Smooth muscle cell (in vitro differentiated cells): ENCODE data around the gene PTPN2. TPM values are rescaled to one million over a fixed set of nuclear protein-coding genes. Genes with fewer than 3 reads are reported as not detected.

ENCODE experiments used
- DNase-seq: peaks from one replicate; lab custom pipeline; 2025; ENCODE audit not compliant: unreplicated experiment; lab: John Stamatoyannopoulos, UW
- H2AFZ ChIP-seq: fragments of 200-600 bp; sonication (generic); 2 replicates; pipeline ENCODE4 v1.6.0; 2016; ENCODE audit warnings: antibody characterized with exemption, low read depth, mild to moderate bottlenecking
- H3F3A ChIP-seq: fragments of 200-600 bp; sonication (generic); 2 replicates; pipeline ENCODE4 v1.6.0; 2017; ENCODE audit warnings: antibody characterized with exemption, low read depth
- H3K27ac ChIP-seq: fragments of 200-600 bp; sonication (generic); 2 replicates; pipeline ENCODE4 v1.5.1; 2016; ENCODE audit warnings: low read depth, mild to moderate bottlenecking
- H3K27me3 ChIP-seq: fragments of 200-600 bp; sonication (generic); 2 replicates; pipeline ENCODE4 v1.6.1; 2016; ENCODE audit warnings: low read depth, mild to moderate bottlenecking
- H3K36me3 ChIP-seq: fragments of 200-600 bp; sonication (generic); 2 replicates; pipeline ENCODE4 v1.5.1; 2016; ENCODE audit warnings: low read depth
- H3K4me1 ChIP-seq: fragments of 200-600 bp; sonication (generic); 2 replicates; pipeline ENCODE4 v1.5.1; 2016; ENCODE audit warnings: low read depth
- H3K4me2 ChIP-seq: fragments of 200-600 bp; sonication (generic); 2 replicates; pipeline ENCODE4 v1.6.0; 2016; ENCODE audit warnings: mild to moderate bottlenecking
- H3K4me3 ChIP-seq: fragments of 200-600 bp; sonication (generic); 2 replicates; pipeline ENCODE4 v1.5.1; 2016; ENCODE audit warnings: mild to moderate bottlenecking
- H3K79me2 ChIP-seq: fragments of 200-600 bp; sonication (generic); 2 replicates; pipeline ENCODE4 v1.6.0; 2016; ENCODE audit warnings: low read depth, mild to moderate bottlenecking
- H3K9ac ChIP-seq: fragments of 200-600 bp; sonication (generic); 2 replicates; pipeline ENCODE4 v1.6.0; 2016; ENCODE audit warnings: low read depth
- H3K9me3 ChIP-seq: fragments of 200-600 bp; sonication (generic); replicated peaks from 2 replicates; pipeline ENCODE4 v1.5.1; 2016; ENCODE audit warnings: low read depth
- H4K20me1 ChIP-seq: fragments of 200-600 bp; sonication (generic); 2 replicates; pipeline ENCODE4 v1.6.0; 2016; ENCODE audit warnings: low read depth
- WGBS: methylation state at CpG from one replicate; pipeline ENCODE4 v1.1.7; 2016; ENCODE audit warnings: low lambda C conversion rate; 5-methylcytosine and 5-hydroxymethylcytosine counted together
- polyA plus RNA-seq: library from polyadenylated mRNA; unstranded; fragments of >200 nt; fragmentation: Nextera tagmentation; extraction: Ambion mirVana; gene quantifications from 2 replicates; pipeline ENCODE4 v1.2.1, GENCODE V29; 2016
- total RNA-seq: library from RNA; depleted of rRNA; stranded (reverse); fragments of >200 nt; gene quantifications from 2 replicates; pipeline ENCODE4 v1.2.3, GENCODE V29; 2014
- TF ChIP-seq, protein P1 (sequence below): fragments of 200-600 bp; sonication (generic); IDR thresholded peaks from 2 replicates; pipeline ENCODE4 v1.5.1; 2017; ENCODE audit warnings: borderline replicate concordance, mild to moderate bottlenecking, antibody characterized with exemption; ENCODE audit not compliant: insufficient read depth, poor library complexity, severe bottlenecking

The PTPN2 gene
- total and polyA plus RNA-seq, 2 experiments from 2014 or later = 17.1 to 48.7 TPM

DNA sequence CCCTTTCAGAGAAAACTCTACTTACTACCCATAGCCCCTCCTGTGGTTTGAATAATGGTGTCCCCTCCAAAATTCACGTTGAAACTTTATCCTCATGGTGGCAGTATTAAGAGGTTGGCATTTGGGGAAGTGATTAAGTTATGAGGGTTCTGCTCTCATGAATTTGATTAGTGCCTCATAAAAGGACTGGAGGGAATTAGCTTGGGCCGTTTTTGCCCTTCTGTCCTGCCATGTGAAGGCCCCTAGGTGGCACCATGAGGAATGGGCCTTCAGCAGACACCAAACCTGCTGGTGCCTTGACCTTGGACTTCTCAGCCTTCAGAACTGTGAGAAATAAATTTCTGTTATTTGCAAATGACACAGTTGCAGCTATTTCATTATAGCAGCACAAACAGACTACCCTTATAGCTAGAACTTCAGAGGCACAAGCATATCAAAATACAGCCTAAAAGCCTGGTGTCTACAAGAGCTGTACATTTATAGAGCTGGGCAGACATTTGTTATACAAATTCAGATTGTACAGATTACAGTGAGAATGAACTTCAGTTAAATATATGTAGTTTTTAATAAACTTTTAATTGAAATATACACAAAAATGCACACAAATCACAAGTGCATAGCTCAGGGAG is 2.6 kb upstream of the PTPN2 start:
- Histone ChIP-seq H3K9me3 (no peaks in the 10 kb centered on the region), H3K4me1 (peaks cover 17% of the 10 kb centered on the region), H3K4me3 (no peak overlapping the region), H4K20me1 (peaks cover 12% of the 10 kb centered on the region), H3K4me2 (no peak overlapping the region), H3K36me3 (no peaks in the 10 kb centered on the region), H3F3A (no peaks in the 10 kb centered on the region), H3K27ac (no peak overlapping the region), H3K27me3 (no peaks in the 10 kb centered on the region), H3K9ac (no peak overlapping the region), H3K79me2 (peaks cover 16% of the 10 kb centered on the region), H2AFZ (no peak overlapping the region)
- TF ChIP-seq, protein P1, sequence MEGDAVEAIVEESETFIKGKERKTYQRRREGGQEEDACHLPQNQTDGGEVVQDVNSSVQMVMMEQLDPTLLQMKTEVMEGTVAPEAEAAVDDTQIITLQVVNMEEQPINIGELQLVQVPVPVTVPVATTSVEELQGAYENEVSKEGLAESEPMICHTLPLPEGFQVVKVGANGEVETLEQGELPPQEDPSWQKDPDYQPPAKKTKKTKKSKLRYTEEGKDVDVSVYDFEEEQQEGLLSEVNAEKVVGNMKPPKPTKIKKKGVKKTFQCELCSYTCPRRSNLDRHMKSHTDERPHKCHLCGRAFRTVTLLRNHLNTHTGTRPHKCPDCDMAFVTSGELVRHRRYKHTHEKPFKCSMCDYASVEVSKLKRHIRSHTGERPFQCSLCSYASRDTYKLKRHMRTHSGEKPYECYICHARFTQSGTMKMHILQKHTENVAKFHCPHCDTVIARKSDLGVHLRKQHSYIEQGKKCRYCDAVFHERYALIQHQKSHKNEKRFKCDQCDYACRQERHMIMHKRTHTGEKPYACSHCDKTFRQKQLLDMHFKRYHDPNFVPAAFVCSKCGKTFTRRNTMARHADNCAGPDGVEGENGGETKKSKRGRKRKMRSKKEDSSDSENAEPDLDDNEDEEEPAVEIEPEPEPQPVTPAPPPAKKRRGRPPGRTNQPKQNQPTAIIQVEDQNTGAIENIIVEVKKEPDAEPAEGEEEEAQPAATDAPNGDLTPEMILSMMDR = peak; percentile 27
- no peak for DNase-seq
- 26% methylated on average over 2 of the region's 2 CpGs for WGBS

DNA sequence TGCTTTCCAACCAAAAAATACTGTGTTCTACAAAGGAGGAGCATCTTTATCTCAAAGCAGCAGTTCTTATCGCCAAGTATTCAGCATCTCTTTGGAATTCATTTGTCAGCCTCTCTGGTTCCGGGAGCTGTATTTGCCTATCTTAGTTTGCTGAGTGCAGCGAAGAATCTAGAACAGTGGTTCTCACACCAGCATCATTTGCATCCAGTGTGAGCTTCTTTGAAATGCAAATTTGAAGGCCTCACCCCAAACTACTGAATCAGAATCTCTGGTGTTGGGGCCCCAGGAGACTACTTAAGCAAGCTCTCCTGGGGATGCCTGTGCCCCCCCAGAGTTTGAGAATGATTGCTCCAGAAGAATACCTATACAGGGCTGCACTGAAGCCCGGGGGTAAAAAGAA is 1.5 kb upstream of the PTPN2 start:
- peaks cover 27% of the 10 kb centered on the region for H3K79me2 ChIP-seq
- DNase-seq = no peak
- peaks cover 23% of the 10 kb centered on the region for H4K20me1 ChIP-seq
- no peak overlapping the region for H2AFZ ChIP-seq
- no peaks in the 10 kb centered on the region for H3K36me3 ChIP-seq
- no peaks in the 10 kb centered on the region for H3K9me3 ChIP-seq
- no peak overlapping the region for H3K27ac ChIP-seq
- no peaks in the 10 kb centered on the region for H3F3A ChIP-seq
- H3K27me3 ChIP-seq = no peaks in the 10 kb centered on the region
- H3K4me3 ChIP-seq = no peak overlapping the region
- H3K4me2 ChIP-seq = no peak overlapping the region
- TF ChIP-seq, protein P1 = no peak
- WGBS = 31% methylated on average over 4 of the region's 4 CpGs
- H3K4me1 ChIP-seq = peaks cover 18% of the 10 kb centered on the region
- no peak overlapping the region for H3K9ac ChIP-seq

DNA sequence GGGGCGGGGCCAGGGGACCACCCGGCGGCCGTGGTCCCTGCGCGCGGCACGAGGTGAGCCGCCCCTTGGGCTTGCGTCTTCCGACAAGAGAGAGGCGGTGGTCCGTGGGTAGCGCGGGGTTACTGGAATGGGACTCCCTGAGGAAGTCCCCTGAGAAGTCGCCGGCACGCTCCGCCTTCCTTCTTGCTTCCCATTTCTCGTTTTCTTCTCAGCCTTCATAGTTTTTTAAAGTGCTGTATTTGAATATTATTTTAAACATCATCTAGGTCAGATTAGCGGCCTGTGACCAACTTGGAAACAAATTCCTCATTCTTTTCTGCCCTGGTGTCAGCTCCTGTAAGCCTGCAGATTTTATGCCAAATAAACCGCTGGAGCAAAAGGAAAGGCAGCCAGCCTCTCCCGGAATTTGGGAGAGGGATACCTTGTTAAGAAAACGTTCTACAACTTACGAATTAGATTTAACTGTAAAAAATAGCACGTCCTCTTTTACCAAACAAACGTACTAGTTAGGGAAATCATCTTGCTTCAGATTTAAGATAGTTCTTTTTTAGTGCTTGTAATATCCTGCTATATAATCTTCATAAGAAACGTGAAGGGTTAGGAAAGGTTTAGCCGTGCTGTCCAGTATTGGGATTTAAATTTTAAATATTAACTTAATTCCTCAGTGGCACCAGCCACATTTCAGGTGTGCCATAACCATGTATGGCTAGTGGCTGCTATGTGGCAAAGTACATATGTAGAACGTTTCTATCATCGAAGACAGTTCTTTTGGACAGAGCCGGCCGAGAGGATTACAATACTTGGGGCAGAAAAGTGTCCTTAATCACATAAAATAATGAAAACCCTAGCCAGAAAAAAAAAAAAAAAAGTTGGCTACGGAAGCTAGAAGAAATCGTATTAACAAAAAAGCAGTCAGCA is 628 bp upstream of the PTPN2 start:
- Histone ChIP-seq H2AFZ (peak overlapping the region; percentile 63), H3F3A (peaks cover 4% of the 10 kb centered on the region), H3K4me2 (peak overlapping the region; percentile 92), H4K20me1 (peaks cover 31% of the 10 kb centered on the region), H3K9me3 (no peaks in the 10 kb centered on the region), H3K4me3 (peak overlapping the region; percentile 84), H3K79me2 (peaks cover 36% of the 10 kb centered on the region), H3K36me3 (no peaks in the 10 kb centered on the region), H3K4me1 (peaks cover 18% of the 10 kb centered on the region), H3K27ac (peak overlapping the region; percentile 99), H3K27me3 (no peaks in the 10 kb centered on the region), H3K9ac (peak overlapping the region; percentile 96)
- 17% methylated on average over 30 of the region's 35 CpGs for WGBS
- no peak for DNase-seq
- TF ChIP-seq, protein P1 = no peak
